ENCODE data around the gene TXLNG.

GRCh38 chrX:16870095-16870861 is 84.0 kb downstream of the TXLNG start, which contains the start of gene RBBP7:
- TF ChIP-seq CTCF (IDR thresholded peaks at IDR 0.05; ENCODE audit: insufficient read depth, low read length) (no peak), REST (IDR thresholded peaks at IDR 0.05; ENCODE audit: insufficient replicate concordance, low read depth) (no peak), SPI1 (IDR thresholded peaks at IDR 0.05; ENCODE audit: borderline replicate concordance, low read depth) (no peak), GABPA (IDR thresholded peaks at IDR 0.05; ENCODE audit: low read depth) (no peak), POLR2AphosphoS5 (IDR thresholded peaks at IDR 0.05; ENCODE audit: low read depth) (peak; percentile 68)

Measured in HL-60 (cell line).